Measurements from ENCODE around the gene FRY.

The FRY gene

GRCh38 chr13:32176696-32177095 lies 145.1 kb downstream of the FRY start:
- TF ChIP-seq POLR2AphosphoS5 (IDR thresholded peaks at IDR 0.05; ENCODE audit: low read depth, low read length) (no peak), TAF1 (IDR thresholded peaks at IDR 0.05; ENCODE audit: borderline replicate concordance, insufficient read depth, low read length) (no peak), SIN3A (IDR thresholded peaks at IDR 0.05; ENCODE audit: borderline replicate concordance, insufficient read depth, low read length) (no peak)

- TF ChIP-seq TAF1 (IDR thresholded peaks at IDR 0.05; ENCODE audit: borderline replicate concordance, insufficient read depth, low read length) (no peak), POLR2AphosphoS5 (IDR thresholded peaks at IDR 0.05; ENCODE audit: low read depth, low read length) (no peak), FOXP2 (optimal IDR thresholded peaks at IDR 0.05; ENCODE audit: borderline replicate concordance, extremely low read depth, extremely low read length, insufficient read depth) (no peak), REST (IDR thresholded peaks at IDR 0.05; ENCODE audit: insufficient read depth in 1 of 2, low read depth in 2 of 2, low read length in 2 of 2) (no peak), SIN3A (IDR thresholded peaks at IDR 0.05; ENCODE audit: borderline replicate concordance, insufficient read depth, low read length) (no peak)
These were observed 147.2 kb downstream of the FRY start for GRCh38 chr13:32178763-32179162.

- TF ChIP-seq REST (IDR thresholded peaks at IDR 0.05; ENCODE audit: insufficient read depth in 1 of 2, low read depth in 2 of 2, low read length in 2 of 2) = no peak
- TF ChIP-seq SIN3A (IDR thresholded peaks at IDR 0.05; ENCODE audit: borderline replicate concordance, insufficient read depth, low read length) = no peak
- no peak for TF ChIP-seq FOXP2 (optimal IDR thresholded peaks at IDR 0.05; ENCODE audit: borderline replicate concordance, extremely low read depth, extremely low read length, insufficient read depth)
- TF ChIP-seq TAF1 (IDR thresholded peaks at IDR 0.05; ENCODE audit: borderline replicate concordance, insufficient read depth, low read length) = no peak
- TF ChIP-seq POLR2AphosphoS5 (IDR thresholded peaks at IDR 0.05; ENCODE audit: low read depth, low read length) = no peak
These were observed 148.1 kb downstream of the FRY start for GRCh38 chr13:32179708-32180107.

- TF ChIP-seq SIN3A (IDR thresholded peaks at IDR 0.05; ENCODE audit: borderline replicate concordance, insufficient read depth, low read length) (no peak), REST (IDR thresholded peaks at IDR 0.05; ENCODE audit: insufficient read depth in 1 of 2, low read depth in 2 of 2, low read length in 2 of 2) (no peak), TAF1 (IDR thresholded peaks at IDR 0.05; ENCODE audit: borderline replicate concordance, insufficient read depth, low read length) (no peak), POLR2AphosphoS5 (IDR thresholded peaks at IDR 0.05; ENCODE audit: low read depth, low read length) (no peak), FOXP2 (optimal IDR thresholded peaks at IDR 0.05; ENCODE audit: borderline replicate concordance, extremely low read depth, extremely low read length, insufficient read depth) (no peak)
These were observed 156.1 kb downstream of the FRY start for GRCh38 chr13:32187651-32188050.

- TF ChIP-seq POLR2AphosphoS5 (IDR thresholded peaks at IDR 0.05; ENCODE audit: low read depth, low read length) (no peak), FOXP2 (optimal IDR thresholded peaks at IDR 0.05; ENCODE audit: borderline replicate concordance, extremely low read depth, extremely low read length, insufficient read depth) (no peak), REST (IDR thresholded peaks at IDR 0.05; ENCODE audit: insufficient read depth in 1 of 2, low read depth in 2 of 2, low read length in 2 of 2) (no peak), SIN3A (IDR thresholded peaks at IDR 0.05; ENCODE audit: borderline replicate concordance, insufficient read depth, low read length) (no peak), TAF1 (IDR thresholded peaks at IDR 0.05; ENCODE audit: borderline replicate concordance, insufficient read depth, low read length) (no peak)
These were observed 160.0 kb downstream of the FRY start for GRCh38 chr13:32191452-32191998.
